Measurements from ENCODE around the gene RAB3IL1. TPM values are rescaled to one million over a fixed set of nuclear protein-coding genes. Genes with fewer than 3 reads are reported as not detected.

RAB3IL1 gene
- total and polyA plus RNA-seq, 2 experiments from 2014 or later, result 8.3 to 11.6 TPM

- no peaks in the 10 kb centered on the region for H3K27me3 ChIP-seq
- DNase-seq (ENCODE audit: low read depth in 1 of 2, low spot score in 1 of 2), result no peak
- no peaks in the 10 kb centered on the region for H3K9me3 ChIP-seq (ENCODE audit: low read depth)
- no peak for TF ChIP-seq CTCF (IDR thresholded peaks at IDR 0.05; ENCODE audit: low read depth, low read length)
- peaks cover 18% of the 10 kb centered on the region for H3K4me1 ChIP-seq (ENCODE audit: low read depth)
- no peak overlapping the region for H3K27ac ChIP-seq
- H3K4me3 ChIP-seq, result no peak overlapping the region
- H3K36me3 ChIP-seq, result no peaks in the 10 kb centered on the region
Observed at GRCh38 chr11:61919705-61920631, 2.6 kb upstream of the RAB3IL1 start.

- TF ChIP-seq CTCF (IDR thresholded peaks at IDR 0.05; ENCODE audit: low read depth, low read length), result no peak
- Histone ChIP-seq H3K27ac (no peak overlapping the region), H3K4me3 (no peak overlapping the region), H3K9me3 (ENCODE audit: low read depth) (no peaks in the 10 kb centered on the region), H3K27me3 (no peaks in the 10 kb centered on the region), H3K36me3 (no peaks in the 10 kb centered on the region), H3K4me1 (ENCODE audit: low read depth) (peaks cover 18% of the 10 kb centered on the region)
- DNase-seq (ENCODE audit: low read depth in 1 of 2, low spot score in 1 of 2), result peak in 1 of 2 donors; percentile 55
Observed at GRCh38 chr11:61918938-61919704, 1.8 kb upstream of the RAB3IL1 start.

GRCh38 chr11:61918251-61918937 is 1.0 kb upstream of the RAB3IL1 start:
- no peak for DNase-seq (ENCODE audit: low read depth in 1 of 2, low spot score in 1 of 2)
- Histone ChIP-seq H3K36me3 (no peaks in the 10 kb centered on the region), H3K27ac (no peak overlapping the region), H3K4me3 (no peak overlapping the region), H3K27me3 (no peaks in the 10 kb centered on the region), H3K9me3 (ENCODE audit: low read depth) (no peaks in the 10 kb centered on the region), H3K4me1 (ENCODE audit: low read depth) (peaks cover 12% of the 10 kb centered on the region)
- TF ChIP-seq CTCF (IDR thresholded peaks at IDR 0.05; ENCODE audit: low read depth, low read length), result no peak

- H3K27me3 ChIP-seq, result no peaks in the 10 kb centered on the region
- no peaks in the 10 kb centered on the region for H3K36me3 ChIP-seq
- H3K4me3 ChIP-seq, result peak overlapping the region; percentile 68
- H3K27ac ChIP-seq, result no peak overlapping the region
- H3K4me1 ChIP-seq (ENCODE audit: low read depth), result no peaks in the 10 kb centered on the region
- no peak for TF ChIP-seq CTCF (IDR thresholded peaks at IDR 0.05; ENCODE audit: low read depth, low read length)
- DNase-seq (ENCODE audit: low read depth in 1 of 2, low spot score in 1 of 2), result no peak
- no peaks in the 10 kb centered on the region for H3K9me3 ChIP-seq (ENCODE audit: low read depth)
Observed at GRCh38 chr11:61916737-61917333, 531 bp downstream of the RAB3IL1 start.
